WTC11 (cell line): ENCODE results near the gene TNNI2.

Source experiments
- CBFB ChIP-seq: sonication (generic); formaldehyde crosslinking; IDR thresholded peaks from 2 replicates; pipeline ENCODE4 v1.8.1; 2022; ENCODE audit warnings: mild to moderate bottlenecking, low read depth, missing genetic modification reagents
- ESRRA ChIP-seq: sonication (generic); formaldehyde crosslinking; IDR thresholded peaks from 2 replicates; pipeline ENCODE4 v1.8.1; 2022; ENCODE audit warnings: mild to moderate bottlenecking, missing genetic modification reagents, borderline replicate concordance
- HMGXB4 ChIP-seq: sonication (generic); formaldehyde crosslinking; IDR thresholded peaks from 2 replicates; pipeline ENCODE4 v1.8.1; 2023; ENCODE audit warnings: mild to moderate bottlenecking, moderate library complexity, missing genetic modification reagents
- TF ChIP-seq, protein P1 (sequence below): fragments of 200-600 bp; IDR thresholded peaks from 2 replicates; pipeline ENCODE4 v1.8.0; 2022; ENCODE audit warnings: antibody characterized with exemption

GRCh38 chr11:1855886-1856265 lies 17.1 kb downstream of the TNNI2 start:
- TF ChIP-seq HMGXB4 (CRISPR knock-in tag) = no peak
- TF ChIP-seq, protein P1, sequence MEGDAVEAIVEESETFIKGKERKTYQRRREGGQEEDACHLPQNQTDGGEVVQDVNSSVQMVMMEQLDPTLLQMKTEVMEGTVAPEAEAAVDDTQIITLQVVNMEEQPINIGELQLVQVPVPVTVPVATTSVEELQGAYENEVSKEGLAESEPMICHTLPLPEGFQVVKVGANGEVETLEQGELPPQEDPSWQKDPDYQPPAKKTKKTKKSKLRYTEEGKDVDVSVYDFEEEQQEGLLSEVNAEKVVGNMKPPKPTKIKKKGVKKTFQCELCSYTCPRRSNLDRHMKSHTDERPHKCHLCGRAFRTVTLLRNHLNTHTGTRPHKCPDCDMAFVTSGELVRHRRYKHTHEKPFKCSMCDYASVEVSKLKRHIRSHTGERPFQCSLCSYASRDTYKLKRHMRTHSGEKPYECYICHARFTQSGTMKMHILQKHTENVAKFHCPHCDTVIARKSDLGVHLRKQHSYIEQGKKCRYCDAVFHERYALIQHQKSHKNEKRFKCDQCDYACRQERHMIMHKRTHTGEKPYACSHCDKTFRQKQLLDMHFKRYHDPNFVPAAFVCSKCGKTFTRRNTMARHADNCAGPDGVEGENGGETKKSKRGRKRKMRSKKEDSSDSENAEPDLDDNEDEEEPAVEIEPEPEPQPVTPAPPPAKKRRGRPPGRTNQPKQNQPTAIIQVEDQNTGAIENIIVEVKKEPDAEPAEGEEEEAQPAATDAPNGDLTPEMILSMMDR = no peak
- no peak for TF ChIP-seq CBFB (CRISPR knock-in tag)
- no peak for TF ChIP-seq ESRRA (CRISPR knock-in tag)
